ENCODE results near the gene PIERCE2.

DNA sequence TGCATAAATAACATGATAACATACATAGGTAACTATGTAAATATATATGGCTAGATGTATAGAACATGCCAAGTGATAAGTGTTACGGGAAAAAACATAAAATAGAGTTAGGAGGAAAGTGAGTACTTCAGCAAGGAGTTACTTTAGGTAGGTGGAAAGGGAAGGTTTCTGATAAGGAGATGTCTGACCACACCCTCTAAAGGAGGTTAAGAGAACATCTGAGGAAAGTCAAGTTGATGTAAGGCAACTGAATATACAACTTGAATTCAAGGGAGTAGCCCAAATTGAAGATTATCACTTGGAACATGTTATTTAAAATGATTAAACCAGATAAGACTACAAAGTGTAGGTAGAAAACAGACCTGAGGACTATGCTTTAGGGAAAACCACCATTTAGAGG, 13.8 kb downstream of the PIERCE2 start:
- TF ChIP-seq, protein P1, sequence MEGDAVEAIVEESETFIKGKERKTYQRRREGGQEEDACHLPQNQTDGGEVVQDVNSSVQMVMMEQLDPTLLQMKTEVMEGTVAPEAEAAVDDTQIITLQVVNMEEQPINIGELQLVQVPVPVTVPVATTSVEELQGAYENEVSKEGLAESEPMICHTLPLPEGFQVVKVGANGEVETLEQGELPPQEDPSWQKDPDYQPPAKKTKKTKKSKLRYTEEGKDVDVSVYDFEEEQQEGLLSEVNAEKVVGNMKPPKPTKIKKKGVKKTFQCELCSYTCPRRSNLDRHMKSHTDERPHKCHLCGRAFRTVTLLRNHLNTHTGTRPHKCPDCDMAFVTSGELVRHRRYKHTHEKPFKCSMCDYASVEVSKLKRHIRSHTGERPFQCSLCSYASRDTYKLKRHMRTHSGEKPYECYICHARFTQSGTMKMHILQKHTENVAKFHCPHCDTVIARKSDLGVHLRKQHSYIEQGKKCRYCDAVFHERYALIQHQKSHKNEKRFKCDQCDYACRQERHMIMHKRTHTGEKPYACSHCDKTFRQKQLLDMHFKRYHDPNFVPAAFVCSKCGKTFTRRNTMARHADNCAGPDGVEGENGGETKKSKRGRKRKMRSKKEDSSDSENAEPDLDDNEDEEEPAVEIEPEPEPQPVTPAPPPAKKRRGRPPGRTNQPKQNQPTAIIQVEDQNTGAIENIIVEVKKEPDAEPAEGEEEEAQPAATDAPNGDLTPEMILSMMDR (IDR thresholded peaks at IDR 0.05; ENCODE audit: low read length), result no peak
- no peak for TF ChIP-seq EZH2 (IDR thresholded peaks at IDR 0.05; ENCODE audit: borderline replicate concordance, low read length)
